GM19238 (cell line): ENCODE data around the gene METTL27.
"Not testable (repeated sequence)": the region's sequence is repeated elsewhere in the genome, so short reads cannot be mapped to it uniquely, and the experiment has no call there.

Source experiments
- DNase-seq: peaks from one replicate; pipeline ENCODE4 v3.0.0; 2011; ENCODE audit warnings: low spot score; ENCODE audit not compliant: insufficient read length

The METTL27 gene

GRCh38 chr7:73842067-73842976, at the start of gene METTL27:
METTL27 (minus strand) TSS chr7:73842516; CDS start chr7:73842140, 376 bp downstream.
- DNase-seq = peak; percentile 98

GRCh38 chr7:73891178-73891885, 49.0 kb upstream of the METTL27 start:
- DNase-seq = no peak

GRCh38 chr7:73890555-73891147, 48.3 kb upstream of the METTL27 start:
- no peak for DNase-seq

- no peak for DNase-seq
These were observed 46.6 kb upstream of the METTL27 start for GRCh38 chr7:73888959-73889358.

GRCh38 chr7:73887762-73888161, 45.4 kb upstream of the METTL27 start:
- DNase-seq = no peak

GRCh38 chr7:73885975-73886798, 43.9 kb upstream of the METTL27 start:
- no peak for DNase-seq

GRCh38 chr7:73885433-73885974, 43.2 kb upstream of the METTL27 start:
- DNase-seq = no peak

GRCh38 chr7:73884867-73885422, 42.6 kb upstream of the METTL27 start:
- DNase-seq = not testable (repeated sequence)

- no peak for DNase-seq
These were observed 39.7 kb upstream of the METTL27 start for GRCh38 chr7:73882047-73882402.

GRCh38 chr7:73881352-73882046, 39.2 kb upstream of the METTL27 start:
- DNase-seq = no peak

GRCh38 chr7:73880755-73881328, 38.5 kb upstream of the METTL27 start:
- DNase-seq = no peak

GRCh38 chr7:73879977-73880681, 37.8 kb upstream of the METTL27 start:
- DNase-seq = no peak

GRCh38 chr7:73876973-73877372, 34.7 kb upstream of the METTL27 start:
- no peak for DNase-seq

GRCh38 chr7:73876361-73876760, 34.0 kb upstream of the METTL27 start:
- no peak for DNase-seq

GRCh38 chr7:73872056-73872908, 30.0 kb upstream of the METTL27 start:
- DNase-seq = no peak

GRCh38 chr7:73871163-73872011, 29.1 kb upstream of the METTL27 start:
- no peak for DNase-seq

GRCh38 chr7:73870041-73870492, 27.8 kb upstream of the METTL27 start:
- no peak for DNase-seq
